GM21528 (cell line): ENCODE measurements around the gene VN1R2.
"Not testable (repeated sequence)": the region's sequence is repeated elsewhere in the genome, so short reads cannot be mapped to it uniquely, and the experiment has no call there.

Source experiments
- ATAC-seq: cut with Tn5 transposase; IDR thresholded peaks from one replicate; pipeline ENCODE4 v1.9.1; 2021; ENCODE audit warnings: mild to moderate bottlenecking, moderate library complexity; ENCODE audit not compliant: unreplicated experiment, low FRiP score

VN1R2 gene

GRCh38 chr19:53257715-53258342 is at the start of gene VN1R2:
VN1R2 (plus strand) TSS chr19:53258292; CDS start chr19:53258376, 84 bp downstream.
- not testable (repeated sequence) for ATAC-seq

GRCh38 chr19:53211554-53211953 is 46.5 kb upstream of the VN1R2 start:
- ATAC-seq, result not testable (repeated sequence)

GRCh38 chr19:53212703-53213320 is 45.3 kb upstream of the VN1R2 start:
- no peak for ATAC-seq

GRCh38 chr19:53222716-53223115 is 35.4 kb upstream of the VN1R2 start:
- ATAC-seq, result not testable (repeated sequence)

GRCh38 chr19:53224606-53225005 is 33.5 kb upstream of the VN1R2 start:
- ATAC-seq, result no peak

GRCh38 chr19:53237114-53237777 is 20.8 kb upstream of the VN1R2 start:
- ATAC-seq, result no peak

GRCh38 chr19:53246498-53246897 is 11.6 kb upstream of the VN1R2 start:
- no peak for ATAC-seq

- no peak for ATAC-seq
Observed at GRCh38 chr19:53254411-53255341, 3.4 kb upstream of the VN1R2 start, which contains the start of gene ZNF677. ZNF677 (minus strand) TSS chr19:53254873; CDS start chr19:53251550, 3,323 bp downstream.

- ATAC-seq, result not testable (repeated sequence)
Observed at GRCh38 chr19:53267623-53268022, 9.5 kb downstream of the VN1R2 start, which contains the start of gene VN1R4. VN1R4 (minus strand) TSS chr19:53267723; CDS start chr19:53267665, 58 bp downstream.

GRCh38 chr19:53269861-53270260 is 11.8 kb downstream of the VN1R2 start:
- not testable (repeated sequence) for ATAC-seq

- ATAC-seq, result no peak
Observed at GRCh38 chr19:53272044-53272443, 14.0 kb downstream of the VN1R2 start.

GRCh38 chr19:53275480-53275879 is 17.4 kb downstream of the VN1R2 start:
- no peak for ATAC-seq

GRCh38 chr19:53281947-53282346 is 23.9 kb downstream of the VN1R2 start:
- ATAC-seq, result not testable (repeated sequence)

- no peak for ATAC-seq
Observed at GRCh38 chr19:53285087-53285486, 27.0 kb downstream of the VN1R2 start.

- ATAC-seq, result no peak
Observed at GRCh38 chr19:53290758-53291549, 32.9 kb downstream of the VN1R2 start.

- no peak for ATAC-seq
Observed at GRCh38 chr19:53294786-53295441, 36.8 kb downstream of the VN1R2 start.

- not testable (repeated sequence) for ATAC-seq
Observed at GRCh38 chr19:53301341-53301740, 43.2 kb downstream of the VN1R2 start.

GRCh38 chr19:53308339-53308811 is 50.3 kb downstream of the VN1R2 start:
- ATAC-seq, result no peak
